Measurements from ENCODE around the gene ERICH2. TPM values are rescaled to one million over a fixed set of nuclear protein-coding genes. Genes with fewer than 3 reads are reported as not detected.
"Not testable (repeated sequence)": the region's sequence is repeated elsewhere in the genome, so short reads cannot be mapped to it uniquely, and the experiment has no call there.

The ERICH2 gene, protein sequence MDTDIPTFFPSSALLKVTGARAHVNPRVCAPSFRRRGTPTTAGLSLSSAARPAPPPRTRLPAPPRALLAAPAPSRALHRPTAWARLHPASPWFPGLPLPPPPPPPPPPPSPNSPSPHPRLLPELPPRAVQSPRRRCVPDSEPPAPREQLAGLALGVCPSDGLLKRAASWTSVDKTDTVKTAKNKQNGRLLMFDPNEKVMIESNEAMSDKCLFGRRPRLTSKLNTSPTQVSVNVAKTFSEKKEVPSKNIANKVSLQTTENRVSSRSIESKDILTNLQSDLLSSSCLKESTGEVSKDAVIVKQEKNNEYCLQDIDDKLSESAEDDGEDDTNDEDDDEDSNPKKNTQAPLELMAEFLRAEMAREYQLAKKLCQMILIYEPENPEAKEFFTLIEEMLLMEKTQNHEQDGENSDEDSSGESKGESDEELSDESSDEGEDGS
- total RNA-seq: not detected

GRCh38 chr2:170770008-170770605, at the start of gene ERICH2:
TSS of gene ERICH2 (plus strand) at chr2:170770378. CDS start at chr2:170770682, 304 bp downstream.
- no peaks in the 10 kb centered on the region for H3K36me3 Mint-ChIP-seq (ENCODE audit: low read depth)
- CTCF ChIA-PET: interaction anchor here (0.6 to 2.4 kb wide), 5 partner anchors 9 to 409 kb away, joined by 3 to 13 read pairs (median 4); partner anchors contain the start of gene GAD1
- peaks cover 9% of the 10 kb centered on the region for H3K27me3 Mint-ChIP-seq (ENCODE audit: low read depth)
- H3K4me3 Mint-ChIP-seq: peak within 1 kb of the TSS; percentile 85
- H3K27ac Mint-ChIP-seq: no peak within 1 kb of the TSS
- no peaks in the 10 kb centered on the region for H3K9me3 Mint-ChIP-seq
- H3K4me1 Mint-ChIP-seq (ENCODE audit: low read depth): peaks cover 9% of the 10 kb centered on the region
- peak; percentile 60 for DNase-seq
- intact Hi-C loops (cut with micrococcal nuclease): loop anchor here (1.0 to 10.0 kb wide), 6 partner anchors 45 to 945 kb away; partner anchors contain the start of genes METTL5 and UBR3

GRCh38 chr2:170721678-170722077, 48.5 kb upstream of the ERICH2 start:
- Mint-ChIP-seq H3K36me3 (ENCODE audit: low read depth) (no peaks in the 10 kb centered on the region), H3K27ac (no peak overlapping the region), H3K27me3 (ENCODE audit: low read depth) (peaks cover 58% of the 10 kb centered on the region), H3K4me3 (no peak overlapping the region), H3K4me1 (ENCODE audit: low read depth) (peaks cover 9% of the 10 kb centered on the region), H3K9me3 (no peaks in the 10 kb centered on the region)
- CTCF ChIA-PET: no interaction called here
- DNase-seq: no peak
- intact Hi-C loops (cut with micrococcal nuclease): no loop called here

DNA sequence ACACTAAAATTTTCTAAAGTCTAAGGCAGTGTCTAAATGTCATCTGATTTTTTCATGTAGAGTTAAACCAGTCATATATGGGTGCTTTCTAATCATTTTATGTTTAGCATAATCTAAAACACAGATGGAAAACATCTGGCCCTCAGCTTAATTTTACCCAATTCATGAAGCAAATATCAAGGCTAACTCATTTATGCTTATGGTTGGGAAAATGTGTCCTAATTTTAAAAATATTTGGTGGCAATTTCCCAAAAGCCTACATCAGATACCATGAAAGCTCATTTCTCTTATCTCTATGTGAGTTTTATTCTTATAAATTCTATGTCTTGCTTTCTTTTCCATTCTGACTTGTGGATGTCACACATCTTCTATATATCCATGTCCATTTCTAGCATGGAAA, 47.9 kb upstream of the ERICH2 start:
- intact Hi-C loops (cut with micrococcal nuclease): no loop called here
- Mint-ChIP-seq H3K9me3 (no peaks in the 10 kb centered on the region), H3K27me3 (ENCODE audit: low read depth) (peaks cover 59% of the 10 kb centered on the region), H3K27ac (no peak overlapping the region), H3K36me3 (ENCODE audit: low read depth) (no peaks in the 10 kb centered on the region), H3K4me3 (no peak overlapping the region), H3K4me1 (ENCODE audit: low read depth) (peaks cover 5% of the 10 kb centered on the region)
- CTCF ChIA-PET: no interaction called here
- no peak for DNase-seq

GRCh38 chr2:170723446-170723958, 46.7 kb upstream of the ERICH2 start:
- CTCF ChIA-PET: no interaction called here
- no peak for DNase-seq
- Mint-ChIP-seq H3K9me3 (no peaks in the 10 kb centered on the region), H3K36me3 (ENCODE audit: low read depth) (no peaks in the 10 kb centered on the region), H3K4me1 (ENCODE audit: low read depth) (no peaks in the 10 kb centered on the region), H3K4me3 (no peak overlapping the region), H3K27me3 (ENCODE audit: low read depth) (peaks cover 55% of the 10 kb centered on the region), H3K27ac (no peak overlapping the region)
- intact Hi-C loops (cut with micrococcal nuclease): no loop called here

- H3K36me3 Mint-ChIP-seq (ENCODE audit: low read depth): no peaks in the 10 kb centered on the region
- CTCF ChIA-PET: no interaction called here
- peaks cover 11% of the 10 kb centered on the region for H3K27me3 Mint-ChIP-seq (ENCODE audit: low read depth)
- intact Hi-C loops (cut with micrococcal nuclease): no loop called here
- H3K27ac Mint-ChIP-seq: no peak overlapping the region
- no peaks in the 10 kb centered on the region for H3K4me1 Mint-ChIP-seq (ENCODE audit: low read depth)
- DNase-seq: no peak
- H3K9me3 Mint-ChIP-seq: no peaks in the 10 kb centered on the region
- H3K4me3 Mint-ChIP-seq: no peak overlapping the region
Observed at GRCh38 chr2:170733798-170734600, 36.2 kb upstream of the ERICH2 start.

GRCh38 chr2:170734601-170735000, 35.6 kb upstream of the ERICH2 start:
- H3K9me3 Mint-ChIP-seq; H3K4me1 Mint-ChIP-seq (ENCODE audit: low read depth); H3K4me3 Mint-ChIP-seq; H3K36me3 Mint-ChIP-seq (ENCODE audit: low read depth); intact Hi-C loops (cut with micrococcal nuclease); H3K27ac Mint-ChIP-seq; H3K27me3 Mint-ChIP-seq (ENCODE audit: low read depth); DNase-seq: not testable (repeated sequence)
- CTCF ChIA-PET: interaction anchor here (0.6 kb wide), 1 partner anchor 655 kb away, joined by 4 read pairs; no protein-coding TSS in a partner anchor

DNA sequence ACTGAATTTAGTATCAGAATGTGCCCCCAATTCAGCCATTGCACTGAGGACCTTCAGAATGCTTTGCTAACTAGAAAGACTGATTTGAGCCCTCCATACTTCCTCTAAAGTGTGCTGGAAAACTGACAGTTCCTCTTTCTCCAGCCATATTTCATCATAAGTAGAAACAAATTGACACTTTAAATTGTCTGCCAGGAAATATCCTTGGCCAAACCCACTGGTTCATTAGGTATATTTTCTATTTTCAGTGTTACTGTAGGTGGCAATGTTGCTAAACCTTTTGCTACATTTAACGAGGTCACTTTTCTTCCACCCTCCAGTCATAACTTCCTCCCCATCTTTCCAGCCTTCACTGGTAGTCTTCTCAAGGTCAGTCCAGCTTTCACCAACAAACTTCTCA, 33.5 kb upstream of the ERICH2 start:
- no peak overlapping the region for H3K27ac Mint-ChIP-seq
- H3K4me1 Mint-ChIP-seq (ENCODE audit: low read depth): no peaks in the 10 kb centered on the region
- no peaks in the 10 kb centered on the region for H3K9me3 Mint-ChIP-seq
- no peak for DNase-seq
- CTCF ChIA-PET: no interaction called here
- peaks cover 4% of the 10 kb centered on the region for H3K27me3 Mint-ChIP-seq (ENCODE audit: low read depth)
- intact Hi-C loops (cut with micrococcal nuclease): loop anchor here (2.0 kb wide), 1 partner anchor 76 kb away; no protein-coding TSS in a partner anchor
- no peak overlapping the region for H3K4me3 Mint-ChIP-seq
- H3K36me3 Mint-ChIP-seq (ENCODE audit: low read depth): no peaks in the 10 kb centered on the region

DNA sequence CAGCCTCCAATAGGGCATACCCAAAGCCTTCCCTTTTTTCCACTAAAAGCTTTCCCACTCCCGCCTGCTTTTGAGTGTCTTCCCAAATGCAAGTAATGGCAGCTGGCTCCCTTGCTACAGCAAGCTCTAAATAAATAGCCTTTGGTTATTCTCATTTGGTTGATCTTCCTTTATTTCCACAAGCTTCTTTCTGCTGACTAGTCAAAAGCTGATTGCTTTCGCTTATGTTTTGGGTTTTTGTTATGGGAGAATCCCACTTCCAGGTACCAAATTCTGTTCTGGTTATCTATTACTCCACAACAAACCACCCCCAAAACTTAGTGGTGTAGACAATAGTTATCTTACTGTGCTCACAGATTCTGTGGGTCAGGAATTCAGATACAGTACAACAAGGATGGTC, 32.8 kb upstream of the ERICH2 start:
- H3K9me3 Mint-ChIP-seq: no peaks in the 10 kb centered on the region
- H3K27ac Mint-ChIP-seq: no peak overlapping the region
- H3K27me3 Mint-ChIP-seq (ENCODE audit: low read depth): peaks cover 4% of the 10 kb centered on the region
- no peaks in the 10 kb centered on the region for H3K36me3 Mint-ChIP-seq (ENCODE audit: low read depth)
- intact Hi-C loops (cut with micrococcal nuclease): loop anchor here (2.0 kb wide), 1 partner anchor 75 kb away; no protein-coding TSS in a partner anchor
- H3K4me1 Mint-ChIP-seq (ENCODE audit: low read depth): no peaks in the 10 kb centered on the region
- no peak for DNase-seq
- H3K4me3 Mint-ChIP-seq: no peak overlapping the region
- CTCF ChIA-PET: no interaction called here

- CTCF ChIA-PET: interaction anchor here (0.7 kb wide), 1 partner anchor 414 kb away, joined by 4 read pairs; no protein-coding TSS in a partner anchor
- no peak for DNase-seq
- Mint-ChIP-seq H3K27me3 (ENCODE audit: low read depth) (peaks cover 4% of the 10 kb centered on the region), H3K27ac (no peak overlapping the region), H3K4me3 (no peak overlapping the region), H3K9me3 (no peaks in the 10 kb centered on the region), H3K36me3 (ENCODE audit: low read depth) (no peaks in the 10 kb centered on the region), H3K4me1 (ENCODE audit: low read depth) (no peaks in the 10 kb centered on the region)
- intact Hi-C loops (cut with micrococcal nuclease): loop anchor here (2.0 kb wide), 1 partner anchor 75 kb away; no protein-coding TSS in a partner anchor
Observed at GRCh38 chr2:170737821-170738220, 32.4 kb upstream of the ERICH2 start.

- intact Hi-C loops (cut with micrococcal nuclease): no loop called here
- no peaks in the 10 kb centered on the region for H3K9me3 Mint-ChIP-seq
- H3K27ac Mint-ChIP-seq: no peak overlapping the region
- no peaks in the 10 kb centered on the region for H3K4me1 Mint-ChIP-seq (ENCODE audit: low read depth)
- CTCF ChIA-PET: interaction anchor here (1.3 to 1.8 kb wide), 3 partner anchors 9 to 330 kb away, joined by 4 to 5 read pairs (median 4); no protein-coding TSS in a partner anchor
- DNase-seq: no peak
- H3K4me3 Mint-ChIP-seq: no peak overlapping the region
- peaks cover 6% of the 10 kb centered on the region for H3K27me3 Mint-ChIP-seq (ENCODE audit: low read depth)
- H3K36me3 Mint-ChIP-seq (ENCODE audit: low read depth): no peaks in the 10 kb centered on the region
Observed at GRCh38 chr2:170739048-170739447, 31.1 kb upstream of the ERICH2 start.

GRCh38 chr2:170739507-170740046, 30.6 kb upstream of the ERICH2 start:
- intact Hi-C loops (cut with micrococcal nuclease): no loop called here
- no peak for DNase-seq
- H3K9me3 Mint-ChIP-seq: no peaks in the 10 kb centered on the region
- H3K36me3 Mint-ChIP-seq (ENCODE audit: low read depth): no peaks in the 10 kb centered on the region
- no peak overlapping the region for H3K4me3 Mint-ChIP-seq
- CTCF ChIA-PET: interaction anchor here (0.6 to 1.8 kb wide), 4 partner anchors 9 to 496 kb away, joined by 3 to 5 read pairs (median 4); no protein-coding TSS in a partner anchor
- H3K27ac Mint-ChIP-seq: no peak overlapping the region
- H3K27me3 Mint-ChIP-seq (ENCODE audit: low read depth): peaks cover 9% of the 10 kb centered on the region
- no peaks in the 10 kb centered on the region for H3K4me1 Mint-ChIP-seq (ENCODE audit: low read depth)

DNA sequence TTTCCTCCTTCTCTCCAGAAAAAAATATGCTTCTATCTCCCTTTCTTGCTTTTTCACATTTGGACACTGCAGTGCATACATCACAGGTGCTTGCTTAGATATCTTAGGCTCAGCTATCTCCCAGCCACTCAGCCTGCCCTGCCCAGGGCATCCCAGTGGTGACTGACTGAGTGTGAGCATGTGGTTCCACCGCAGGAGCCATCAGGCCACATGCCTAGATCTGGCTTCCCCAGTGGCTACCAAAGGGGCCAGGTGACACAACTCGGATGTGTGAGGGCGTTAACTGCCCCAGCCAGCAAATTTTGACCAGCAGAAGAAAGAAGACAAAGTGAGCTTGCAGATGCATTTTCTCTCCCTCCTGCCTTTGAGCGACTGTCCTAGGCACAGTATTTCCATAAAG, 29.5 kb upstream of the ERICH2 start:
- intact Hi-C loops (cut with micrococcal nuclease): no loop called here
- H3K36me3 Mint-ChIP-seq (ENCODE audit: low read depth): no peaks in the 10 kb centered on the region
- no peak overlapping the region for H3K27ac Mint-ChIP-seq

More for the DNA sequence above, 29.5 kb upstream of the ERICH2 start:
- DNase-seq: no peak
- peaks cover 13% of the 10 kb centered on the region for H3K27me3 Mint-ChIP-seq (ENCODE audit: low read depth)
- CTCF ChIA-PET: no interaction called here
- H3K9me3 Mint-ChIP-seq: no peaks in the 10 kb centered on the region
- H3K4me1 Mint-ChIP-seq (ENCODE audit: low read depth): no peaks in the 10 kb centered on the region
- no peak overlapping the region for H3K4me3 Mint-ChIP-seq

Data from activated naive CD4-positive, alpha-beta T cell treated with anti-CD3 and anti-CD28 coated beads for 36 hours (primary cell).